ENCODE measurements around the gene MAMLD1.

GRCh38 chrX:150540965-150541364 is 177.8 kb downstream of the MAMLD1 start:
- no peak for TF ChIP-seq POLR2A (IDR thresholded peaks at IDR 0.05)
- no peak for TF ChIP-seq EP300 (IDR thresholded peaks at IDR 0.05; ENCODE audit: low read depth)
- no peak for TF ChIP-seq CTCF (IDR thresholded peaks at IDR 0.05)

Data from transverse colon (tissue), 3 donors.